GM19324 (cell line): Measurements from ENCODE around the gene NFASC.

ENCODE experiments used
- ATAC-seq: cut with Tn5 transposase; IDR thresholded peaks from one replicate; pipeline ENCODE4 v1.9.1; 2021; ENCODE audit warnings: mild to moderate bottlenecking, moderate library complexity; ENCODE audit not compliant: unreplicated experiment, low FRiP score

NFASC gene

DNA sequence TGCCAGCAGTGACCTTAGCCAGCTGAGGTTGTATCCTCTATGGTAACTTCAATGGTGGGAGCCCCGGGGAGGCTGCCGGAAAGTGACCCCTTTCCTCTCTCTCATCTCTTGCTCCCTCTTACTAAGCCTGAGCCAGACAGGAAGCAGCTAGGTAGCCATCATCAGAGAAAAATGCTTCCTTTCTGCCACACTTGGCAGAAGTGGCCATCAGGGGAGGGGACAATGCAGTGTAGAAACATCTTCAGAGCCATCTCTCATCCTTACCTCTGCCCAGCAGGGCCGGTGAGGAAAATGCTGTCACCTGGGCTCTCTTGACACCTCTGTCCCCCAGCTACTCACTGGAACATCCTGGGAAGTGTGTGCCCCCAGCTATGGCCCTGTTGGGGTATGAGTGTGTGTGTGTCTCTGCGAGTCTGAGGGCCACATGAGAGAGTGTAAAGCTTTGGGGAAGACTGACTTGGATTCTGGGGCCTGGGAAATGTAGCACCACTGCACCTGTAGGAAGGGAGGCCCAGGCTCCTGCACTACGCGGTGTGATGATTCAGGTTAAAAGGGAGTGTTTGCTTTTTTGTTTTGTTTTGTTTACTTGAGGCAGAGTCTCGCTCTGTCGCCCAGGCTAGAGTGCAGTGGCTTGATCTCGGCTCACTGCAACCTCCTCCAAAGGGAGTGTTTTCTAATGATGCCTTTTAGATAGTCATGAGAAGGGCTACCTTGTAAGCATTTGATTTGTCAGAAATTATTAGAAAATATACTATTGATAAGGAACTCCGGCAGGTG, 123.6 kb downstream of the NFASC start:
- ATAC-seq: no peak

DNA sequence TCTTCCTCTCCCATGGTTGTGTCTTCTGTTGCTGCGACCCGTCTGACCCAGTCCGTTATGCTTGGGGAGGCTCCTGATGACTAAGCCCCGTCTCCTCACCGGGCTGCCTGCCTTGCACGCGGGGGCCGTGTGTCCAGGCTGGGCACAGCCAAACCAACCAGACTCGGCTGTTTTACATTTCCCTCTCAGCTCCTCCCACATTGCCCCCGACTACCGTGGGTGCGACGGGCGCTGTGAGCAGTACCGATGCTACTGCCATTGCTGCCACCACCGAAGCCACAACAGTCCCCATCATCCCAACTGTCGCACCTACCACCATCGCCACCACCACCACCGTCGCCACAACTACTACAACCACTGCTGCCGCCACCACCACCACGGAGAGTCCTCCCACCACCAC, 126.3 kb downstream of the NFASC start:
- ATAC-seq: no peak

DNA sequence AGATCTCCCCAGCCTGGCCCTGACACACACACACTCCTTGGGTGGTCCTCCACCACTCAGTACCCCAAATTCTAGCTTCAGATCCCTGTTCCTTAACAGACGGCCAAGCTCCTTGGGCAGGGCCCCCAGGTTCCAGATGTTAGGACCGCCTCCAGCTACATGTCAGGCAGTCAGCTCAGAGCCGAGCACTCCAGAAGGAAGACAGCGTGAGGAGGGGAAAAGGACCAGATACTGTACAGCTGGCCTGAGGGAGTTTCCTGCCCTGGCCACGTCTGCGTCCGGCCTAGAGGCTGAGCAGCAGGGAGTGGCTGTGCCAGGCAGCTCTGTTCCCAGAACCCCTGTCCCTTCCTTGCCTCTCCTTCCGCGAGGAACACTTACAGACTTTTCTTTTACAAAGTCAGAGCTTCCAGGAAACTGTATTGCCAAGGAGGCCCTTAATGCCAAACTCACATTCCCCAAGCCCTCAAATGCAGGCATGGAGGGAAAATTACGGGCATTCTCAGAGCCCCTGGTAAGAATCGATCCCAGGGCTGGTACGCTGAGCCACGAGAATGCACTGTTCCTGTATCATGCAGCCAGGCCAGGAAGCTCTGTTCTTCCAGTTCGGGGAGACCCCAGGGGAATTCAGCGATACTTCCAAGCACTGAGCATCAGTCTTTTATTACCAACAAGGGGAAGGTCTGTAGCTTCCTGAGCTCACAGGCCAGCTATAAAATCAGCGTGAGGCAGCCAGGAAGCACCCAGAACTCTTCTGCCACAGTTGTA, 127.1 kb downstream of the NFASC start:
- no peak for ATAC-seq

DNA sequence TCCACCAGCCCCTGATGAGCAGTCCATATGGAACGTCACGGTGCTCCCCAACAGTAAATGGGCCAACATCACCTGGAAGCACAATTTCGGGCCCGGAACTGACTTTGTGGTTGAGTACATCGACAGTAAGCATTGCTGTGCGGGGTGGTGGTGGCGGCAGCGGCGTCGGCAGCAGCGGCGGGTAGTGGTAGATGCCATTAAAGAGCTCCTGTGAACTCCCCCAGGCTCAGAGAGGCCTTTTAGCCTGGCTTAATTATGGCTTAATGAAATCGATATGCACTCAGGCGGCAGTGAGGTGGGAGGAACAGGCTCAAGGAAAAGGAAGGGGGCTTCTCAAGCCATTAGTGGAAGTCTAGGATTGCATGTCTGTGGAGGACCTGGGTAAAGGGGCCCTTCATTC, 130.5 kb downstream of the NFASC start:
- no peak for ATAC-seq

DNA sequence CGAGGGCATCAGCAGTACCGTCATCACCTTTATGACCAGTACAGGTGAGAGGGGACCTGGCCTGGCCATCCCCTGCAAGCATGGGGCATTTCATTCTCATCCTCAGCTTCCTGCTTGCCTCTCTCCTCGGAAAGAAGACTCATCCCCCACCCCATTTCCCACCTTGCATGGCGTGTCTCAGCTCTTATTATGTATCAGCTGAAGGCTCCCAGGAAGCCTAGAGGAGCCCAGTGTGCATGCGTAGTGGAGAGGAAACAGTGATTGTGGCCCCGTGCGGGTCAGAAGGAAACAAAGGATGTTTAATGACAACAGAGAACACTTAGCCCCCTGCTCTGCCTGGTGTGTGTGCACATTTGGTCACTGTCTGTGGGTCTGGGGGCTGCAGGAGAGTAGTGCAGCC, 132.0 kb downstream of the NFASC start:
- ATAC-seq: no peak

DNA sequence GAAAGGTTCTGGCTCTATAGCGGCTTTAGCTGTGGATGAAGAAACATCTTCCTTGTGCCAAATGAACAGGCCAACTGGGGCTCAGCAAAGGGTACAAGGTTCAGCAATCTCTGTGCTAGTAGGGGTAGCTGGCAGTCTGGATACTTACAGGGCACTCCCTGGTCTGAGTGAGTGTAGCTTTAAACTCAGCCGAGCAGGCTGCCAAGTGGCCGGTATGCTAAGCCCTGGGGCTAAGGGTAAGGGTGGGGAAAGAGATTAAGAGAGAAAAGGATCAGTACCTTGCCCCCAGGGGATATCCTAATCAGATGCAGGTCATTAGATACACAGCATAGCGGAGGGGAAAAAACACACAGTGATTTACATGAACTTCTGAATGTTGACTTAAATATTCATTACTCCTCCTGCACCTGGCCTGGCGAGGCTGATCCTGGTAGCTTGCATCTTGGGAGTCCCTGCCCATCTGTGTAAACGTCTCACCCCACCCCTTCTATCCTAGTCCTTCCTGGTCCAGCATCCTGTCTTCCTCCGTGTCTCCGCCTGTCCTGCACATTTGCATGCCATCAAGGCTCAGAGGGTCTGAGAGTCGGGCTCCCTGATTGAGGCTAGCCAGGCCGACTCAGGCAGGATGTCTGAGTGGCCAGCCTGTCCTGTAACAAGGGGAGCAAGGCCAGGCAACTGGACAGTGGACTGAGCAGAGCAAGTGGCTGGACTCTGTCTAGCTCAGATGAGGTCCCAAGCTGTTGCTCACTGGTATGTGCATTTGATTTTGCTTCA, 132.9 kb downstream of the NFASC start:
- no peak for ATAC-seq

DNA sequence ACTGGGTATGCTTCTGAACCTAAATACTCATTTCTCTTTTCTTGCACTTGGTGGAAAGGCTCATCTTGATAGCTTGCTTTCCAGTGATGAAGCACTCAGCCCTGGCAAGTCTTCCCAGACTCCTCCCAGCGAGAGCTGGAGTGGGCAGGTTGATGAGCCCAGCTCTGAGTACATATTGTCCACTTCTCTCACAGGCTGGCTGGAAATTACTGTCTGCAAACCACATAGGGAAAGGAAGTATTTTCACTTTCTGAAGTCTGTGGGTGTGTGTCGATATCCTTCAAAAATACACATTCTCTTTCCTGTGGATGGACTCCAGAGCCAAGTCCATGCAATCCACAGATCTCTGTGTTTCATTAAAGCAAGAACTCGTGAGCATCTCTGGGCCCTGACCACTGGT, 133.7 kb downstream of the NFASC start:
- ATAC-seq: no peak

DNA sequence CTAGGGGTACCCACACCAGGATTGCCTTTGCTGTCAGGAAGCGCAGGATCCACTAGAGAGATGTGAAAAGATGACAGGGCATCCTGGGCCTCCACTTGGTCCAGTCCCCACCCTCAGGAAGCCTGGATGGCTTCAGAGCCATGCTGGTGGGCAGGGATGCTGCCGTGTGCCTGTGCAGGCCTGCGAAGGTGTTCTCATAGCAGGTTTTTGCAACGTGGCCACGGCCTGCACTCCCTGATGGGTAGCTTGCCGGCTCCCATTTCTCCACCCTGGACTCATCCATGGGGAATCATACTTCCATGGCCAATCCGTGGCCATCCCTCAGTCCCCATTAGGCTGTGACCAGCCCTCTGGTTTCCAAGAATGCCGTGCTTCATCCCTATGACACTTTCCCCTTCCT, 138.2 kb downstream of the NFASC start:
- no peak for ATAC-seq

GRCh38 chr1:205009670-205010069, 139.0 kb downstream of the NFASC start:
- no peak for ATAC-seq

- no peak for ATAC-seq
Measured at GRCh38 chr1:205012391-205013140, 141.9 kb downstream of the NFASC start.

DNA sequence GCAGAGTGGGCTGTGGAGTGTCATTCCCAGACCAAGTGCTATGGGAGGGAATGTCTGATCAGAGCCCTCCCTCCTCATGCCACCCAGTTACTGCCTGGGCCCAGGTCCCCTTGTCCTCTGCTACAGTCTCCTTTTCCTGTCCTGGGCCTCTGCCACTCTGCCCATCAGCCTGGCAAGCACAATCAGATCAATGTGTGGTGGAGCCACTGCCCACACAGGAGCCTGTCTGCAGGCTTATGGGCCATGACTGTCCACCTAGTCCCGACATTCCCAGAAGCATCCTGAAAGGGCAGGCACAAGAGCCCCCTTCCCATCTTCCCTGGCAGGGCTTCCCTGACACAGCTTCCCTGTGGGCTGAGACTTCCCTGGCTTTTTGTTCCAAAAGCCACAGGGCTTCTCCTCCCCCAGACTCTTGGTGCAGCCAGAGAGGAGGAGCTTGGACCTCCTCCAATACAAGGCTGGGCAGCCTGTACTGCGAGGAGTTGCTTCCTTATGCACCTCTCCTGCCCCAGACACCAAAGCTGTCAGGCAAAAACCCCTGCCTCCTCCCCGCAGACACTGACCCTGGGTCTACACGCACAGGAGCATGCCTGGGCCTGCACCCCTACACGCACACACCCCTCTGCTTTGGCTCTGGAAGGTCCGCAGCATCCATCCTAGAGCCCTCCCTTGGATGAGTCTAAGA, 143.2 kb downstream of the NFASC start:
- ATAC-seq: no peak

GRCh38 chr1:205014783-205015182, 144.1 kb downstream of the NFASC start:
- ATAC-seq: no peak

DNA sequence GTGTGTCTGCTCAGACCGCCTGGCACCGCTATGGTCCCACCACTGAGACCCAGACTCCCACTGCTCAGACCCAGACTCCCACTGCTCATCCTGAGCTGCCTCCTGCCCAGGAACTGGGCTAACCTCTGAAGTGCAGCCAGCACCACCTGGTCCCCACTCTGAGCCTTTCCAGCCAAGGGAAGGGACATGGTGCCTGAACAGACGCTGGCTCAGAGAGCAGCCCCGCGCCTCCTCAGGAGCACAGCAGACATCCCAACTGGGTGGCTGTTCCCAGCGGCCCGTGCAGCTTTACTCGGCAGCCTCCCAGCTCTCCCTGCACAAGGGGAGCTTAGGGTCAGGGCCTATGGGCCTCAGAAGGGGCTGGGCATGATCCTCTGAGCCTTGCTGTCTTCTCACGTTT, 144.6 kb downstream of the NFASC start:
- ATAC-seq: no peak

GRCh38 chr1:205016075-205016474, 145.4 kb downstream of the NFASC start:
- no peak for ATAC-seq

DNA sequence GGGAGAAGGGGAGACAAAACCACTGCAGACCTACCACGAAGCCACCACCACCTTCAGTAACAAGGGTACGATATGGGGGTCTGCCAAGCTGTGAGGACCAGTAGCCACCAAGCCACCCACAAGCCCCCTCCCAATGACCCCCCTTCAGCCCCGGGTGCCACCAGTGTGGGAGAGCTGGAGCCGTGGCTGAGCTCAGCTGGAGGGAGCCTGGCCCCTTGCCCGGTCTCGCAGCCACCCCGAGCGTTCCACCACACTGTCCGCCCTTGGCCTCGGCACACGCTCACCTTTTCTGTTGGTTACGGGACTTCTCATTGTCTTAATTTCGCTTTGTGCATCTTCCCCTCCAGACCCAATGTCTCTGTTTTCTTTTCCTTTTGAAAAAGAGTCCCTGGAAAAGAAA, 145.9 kb downstream of the NFASC start:
- ATAC-seq: no peak

GRCh38 chr1:205017001-205017400, 146.3 kb downstream of the NFASC start:
- ATAC-seq: no peak

DNA sequence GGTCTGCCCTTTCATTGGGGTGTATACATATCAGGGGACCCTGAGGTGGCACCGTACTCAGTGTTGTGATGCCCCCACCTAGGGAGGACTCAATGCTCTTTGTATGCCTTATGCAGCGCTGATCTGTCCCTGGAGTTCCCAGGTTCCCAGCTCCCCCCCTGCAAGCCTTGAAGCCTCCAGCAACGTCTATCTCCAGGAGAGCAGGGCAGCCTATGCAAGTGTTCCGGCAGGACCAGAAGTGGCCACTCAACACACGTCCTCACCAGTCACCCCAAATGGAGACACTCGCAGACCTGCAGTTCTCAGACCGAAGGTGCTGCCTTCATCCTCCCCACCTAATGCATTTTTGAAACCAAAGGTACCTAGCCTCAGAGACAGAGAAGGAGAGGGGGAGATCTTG, 147.1 kb downstream of the NFASC start:
- no peak for ATAC-seq

- ATAC-seq: no peak
Measured at GRCh38 chr1:205018381-205018780, 147.7 kb downstream of the NFASC start.

DNA sequence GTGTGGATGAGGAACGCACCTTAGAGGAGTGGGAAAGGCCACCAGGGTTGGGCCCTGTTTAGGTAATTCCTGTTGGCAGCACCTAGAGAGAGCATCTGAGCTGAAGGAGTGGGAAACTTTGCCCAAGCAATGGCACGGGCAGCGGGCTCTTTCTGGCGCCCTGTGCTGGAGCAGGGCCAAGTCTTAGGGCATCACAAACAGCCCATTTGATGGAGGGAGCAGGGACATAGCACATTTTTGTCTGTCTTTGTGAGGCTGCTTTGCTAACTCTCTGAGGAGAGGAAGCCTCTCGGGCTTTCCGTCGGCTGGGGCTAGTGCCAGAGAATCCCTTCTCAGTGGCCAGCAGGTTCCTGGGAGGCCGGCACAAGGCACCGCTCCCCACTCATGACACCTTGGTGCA, 149.8 kb downstream of the NFASC start:
- no peak for ATAC-seq

GRCh38 chr1:205024679-205025078, 154.0 kb downstream of the NFASC start:
- ATAC-seq: no peak
